ENCODE measurements around the gene KLHL5.

KLHL5 gene

GRCh38 chr4:39062094-39062769, at the start of gene KLHL5:
TSS of gene KLHL5 (plus strand) at chr4:39062232. CDS start at chr4:39062653, 421 bp downstream.
- H3K4me1 ChIP-seq (ENCODE audit: control insufficient read depth, insufficient read depth, low read length) = peaks cover 1% of the 10 kb centered on the region; the same call in 1 of the 2 replicates
- DNase-seq (ENCODE audit: low read depth, low spot score) = peak; percentile 29
- H3K36me3 ChIP-seq (ENCODE audit: control insufficient read depth, insufficient read depth, low read length) = no peaks in the 10 kb centered on the region
- H3K4me3 ChIP-seq (ENCODE audit: low read length) = no peak within 1 kb of the TSS
- H3K27me3 ChIP-seq (ENCODE audit: control insufficient read depth, insufficient read depth, low read length) = no peaks in the 10 kb centered on the region
- no CpG with 5 or more reads among the region's 7 CpGs for WGBS (ENCODE audit: insufficient coverage, insufficient read length)
- H3K27ac ChIP-seq (ENCODE audit: low read length) = no peak within 1 kb of the TSS
- no peaks in the 10 kb centered on the region for H3K9me3 ChIP-seq (ENCODE audit: control insufficient read depth, insufficient read depth, low read length)

DNA sequence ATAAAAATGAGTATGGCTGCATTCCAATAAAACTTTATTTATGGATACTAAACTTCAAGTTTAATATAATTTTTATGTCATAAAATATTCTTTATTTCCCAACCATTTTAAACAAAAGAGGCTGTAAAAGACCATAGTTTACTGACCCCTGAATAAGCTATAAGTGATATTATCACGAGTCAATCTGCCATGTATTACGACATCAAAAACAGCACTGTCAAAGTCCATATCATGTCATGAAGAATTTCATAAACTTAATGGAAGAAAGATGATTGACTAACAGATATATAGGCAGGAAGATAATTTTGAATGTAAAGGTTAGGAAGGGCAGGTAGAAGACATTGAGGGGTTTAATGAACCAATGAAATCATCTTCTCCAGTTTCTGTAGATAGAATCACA, 48.0 kb upstream of the KLHL5 start:
- H3K36me3 ChIP-seq (ENCODE audit: control insufficient read depth, insufficient read depth, low read length) = no peaks in the 10 kb centered on the region
- no CpG with 5 or more reads among the region's 2 CpGs for WGBS (ENCODE audit: insufficient coverage, insufficient read length)
- no peaks in the 10 kb centered on the region for H3K9me3 ChIP-seq (ENCODE audit: control insufficient read depth, insufficient read depth, low read length)
- H3K27ac ChIP-seq (ENCODE audit: low read length) = no peak overlapping the region
- no peaks in the 10 kb centered on the region for H3K27me3 ChIP-seq (ENCODE audit: control insufficient read depth, insufficient read depth, low read length)
- no peaks in the 10 kb centered on the region for H3K4me1 ChIP-seq (ENCODE audit: control insufficient read depth, insufficient read depth, low read length)
- H3K4me3 ChIP-seq (ENCODE audit: low read length) = no peak overlapping the region
- DNase-seq (ENCODE audit: low read depth, low spot score) = no peak

DNA sequence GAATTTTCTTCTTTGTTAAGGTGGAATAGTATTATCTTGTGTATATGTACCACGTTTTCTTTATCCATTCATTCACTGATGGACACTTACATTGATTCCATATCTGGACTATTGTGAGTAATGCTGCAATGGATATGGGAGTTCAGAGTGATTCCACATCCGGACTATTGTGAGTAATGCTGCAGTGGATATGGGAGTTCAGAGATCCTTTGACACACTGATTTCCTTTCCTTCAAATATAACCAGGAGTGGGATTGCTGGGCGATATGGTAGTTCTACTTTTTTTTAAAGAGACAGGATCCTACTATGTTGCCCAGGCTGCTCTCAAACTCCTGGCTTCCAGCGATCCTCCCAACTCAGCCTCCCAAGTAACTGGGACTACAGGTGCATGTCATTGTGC, 41.9 kb upstream of the KLHL5 start:
- H3K36me3 ChIP-seq (ENCODE audit: control insufficient read depth, insufficient read depth, low read length) = no peaks in the 10 kb centered on the region
- H3K27me3 ChIP-seq (ENCODE audit: control insufficient read depth, insufficient read depth, low read length) = no peaks in the 10 kb centered on the region
- no peak overlapping the region for H3K4me3 ChIP-seq (ENCODE audit: low read length)
- WGBS (ENCODE audit: insufficient coverage, insufficient read length) = no CpG with 5 or more reads among the region's 4 CpGs
- H3K27ac ChIP-seq (ENCODE audit: low read length) = no peak overlapping the region
- no peaks in the 10 kb centered on the region for H3K9me3 ChIP-seq (ENCODE audit: control insufficient read depth, insufficient read depth, low read length)
- H3K4me1 ChIP-seq (ENCODE audit: control insufficient read depth, insufficient read depth, low read length) = no peaks in the 10 kb centered on the region
- DNase-seq (ENCODE audit: low read depth, low spot score) = no peak

DNA sequence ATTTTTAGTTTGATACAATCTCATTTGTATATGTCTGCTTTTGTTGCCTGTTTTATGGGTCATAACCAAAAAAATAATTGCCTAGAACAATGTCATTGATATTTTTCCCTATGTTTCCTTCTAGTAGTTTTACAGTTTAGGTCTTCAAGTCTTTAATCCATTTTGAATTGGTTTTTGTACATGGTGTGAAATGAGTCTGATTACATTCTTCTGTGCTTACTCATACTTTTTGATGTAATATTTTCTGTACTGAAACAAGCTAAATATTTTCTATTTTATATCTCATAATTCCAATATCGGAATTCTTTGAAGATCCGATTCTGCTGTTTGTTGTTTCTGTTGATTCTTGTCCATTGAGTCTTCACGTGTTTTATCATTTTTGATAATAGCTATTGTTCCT, 40.4 kb upstream of the KLHL5 start:
- no CpG with 5 or more reads among the region's 3 CpGs for WGBS (ENCODE audit: insufficient coverage, insufficient read length)

DNA sequence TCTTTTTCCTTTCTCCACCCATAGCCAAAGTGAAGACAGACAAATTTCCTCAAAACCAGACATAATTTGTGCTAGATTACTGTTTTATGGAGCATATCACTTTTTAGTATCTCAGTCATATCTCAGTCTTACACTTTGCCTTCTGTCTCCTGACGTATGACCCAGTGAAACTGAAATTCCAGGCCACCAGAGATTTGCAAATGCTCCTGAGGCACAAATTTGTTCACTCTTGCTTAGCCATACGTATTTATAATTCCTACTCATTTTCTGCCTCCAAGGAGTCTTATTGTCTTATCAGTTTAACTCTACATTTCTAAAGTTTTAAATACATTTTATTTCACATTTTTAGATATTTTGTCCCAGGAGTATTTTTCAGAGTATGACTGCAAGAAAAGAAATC, 39.8 kb upstream of the KLHL5 start:
- Histone ChIP-seq H3K4me1 (ENCODE audit: control insufficient read depth, insufficient read depth, low read length) (no peaks in the 10 kb centered on the region), H3K36me3 (ENCODE audit: control insufficient read depth, insufficient read depth, low read length) (no peaks in the 10 kb centered on the region), H3K27ac (ENCODE audit: low read length) (no peak overlapping the region), H3K4me3 (ENCODE audit: low read length) (no peak overlapping the region), H3K27me3 (ENCODE audit: control insufficient read depth, insufficient read depth, low read length) (no peaks in the 10 kb centered on the region), H3K9me3 (ENCODE audit: control insufficient read depth, insufficient read depth, low read length) (no peaks in the 10 kb centered on the region)
- no CpG with 5 or more reads among the region's 2 CpGs for WGBS (ENCODE audit: insufficient coverage, insufficient read length)
- no peak for DNase-seq (ENCODE audit: low read depth, low spot score)

More for the DNA sequence above, 40.4 kb upstream of the KLHL5 start:
- no peak for DNase-seq (ENCODE audit: low read depth, low spot score)
- Histone ChIP-seq H3K4me3 (ENCODE audit: low read length) (no peak overlapping the region), H3K9me3 (ENCODE audit: control insufficient read depth, insufficient read depth, low read length) (no peaks in the 10 kb centered on the region), H3K36me3 (ENCODE audit: control insufficient read depth, insufficient read depth, low read length) (no peaks in the 10 kb centered on the region), H3K27me3 (ENCODE audit: control insufficient read depth, insufficient read depth, low read length) (no peaks in the 10 kb centered on the region), H3K27ac (ENCODE audit: low read length) (no peak overlapping the region), H3K4me1 (ENCODE audit: control insufficient read depth, insufficient read depth, low read length) (no peaks in the 10 kb centered on the region)

DNA sequence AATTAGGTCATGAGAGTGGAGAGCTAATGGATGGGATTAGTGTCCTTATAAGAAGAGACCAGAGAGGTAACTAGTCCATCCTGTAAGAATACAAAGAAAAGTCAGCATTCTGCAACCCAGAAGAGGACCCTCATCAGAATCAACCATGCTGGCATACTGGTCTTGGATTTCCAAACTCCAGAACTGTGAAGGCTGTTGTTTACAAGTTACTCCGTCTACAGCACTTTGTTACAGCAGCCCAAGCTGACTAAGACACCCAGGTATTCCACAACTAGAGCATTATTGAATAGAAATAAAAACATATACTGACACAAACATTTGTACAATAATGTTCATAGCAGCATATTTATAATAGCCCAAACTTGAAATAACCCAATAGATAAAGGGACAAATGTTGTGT, 39.0 kb upstream of the KLHL5 start:
- H3K27ac ChIP-seq (ENCODE audit: low read length) = no peak overlapping the region
- H3K9me3 ChIP-seq (ENCODE audit: control insufficient read depth, insufficient read depth, low read length) = no peaks in the 10 kb centered on the region
- no peaks in the 10 kb centered on the region for H3K36me3 ChIP-seq (ENCODE audit: control insufficient read depth, insufficient read depth, low read length)
- no CpG with 5 or more reads among the region's 1 CpG for WGBS (ENCODE audit: insufficient coverage, insufficient read length)
- no peak for DNase-seq (ENCODE audit: low read depth, low spot score)
- H3K4me3 ChIP-seq (ENCODE audit: low read length) = no peak overlapping the region
- no peaks in the 10 kb centered on the region for H3K27me3 ChIP-seq (ENCODE audit: control insufficient read depth, insufficient read depth, low read length)
- no peaks in the 10 kb centered on the region for H3K4me1 ChIP-seq (ENCODE audit: control insufficient read depth, insufficient read depth, low read length)

- H3K27ac ChIP-seq (ENCODE audit: low read length) = no peak overlapping the region
- H3K36me3 ChIP-seq (ENCODE audit: control insufficient read depth, insufficient read depth, low read length) = no peaks in the 10 kb centered on the region
- no peaks in the 10 kb centered on the region for H3K9me3 ChIP-seq (ENCODE audit: control insufficient read depth, insufficient read depth, low read length)
- H3K4me1 ChIP-seq (ENCODE audit: control insufficient read depth, insufficient read depth, low read length) = no peaks in the 10 kb centered on the region
- DNase-seq (ENCODE audit: low read depth, low spot score) = no peak
- no peak overlapping the region for H3K4me3 ChIP-seq (ENCODE audit: low read length)
- H3K27me3 ChIP-seq (ENCODE audit: control insufficient read depth, insufficient read depth, low read length) = no peaks in the 10 kb centered on the region
- WGBS (ENCODE audit: insufficient coverage, insufficient read length) = 100% methylated on average over 1 of the region's 3 CpGs
Measured at GRCh38 chr4:39024311-39024865, 37.6 kb upstream of the KLHL5 start.

DNA sequence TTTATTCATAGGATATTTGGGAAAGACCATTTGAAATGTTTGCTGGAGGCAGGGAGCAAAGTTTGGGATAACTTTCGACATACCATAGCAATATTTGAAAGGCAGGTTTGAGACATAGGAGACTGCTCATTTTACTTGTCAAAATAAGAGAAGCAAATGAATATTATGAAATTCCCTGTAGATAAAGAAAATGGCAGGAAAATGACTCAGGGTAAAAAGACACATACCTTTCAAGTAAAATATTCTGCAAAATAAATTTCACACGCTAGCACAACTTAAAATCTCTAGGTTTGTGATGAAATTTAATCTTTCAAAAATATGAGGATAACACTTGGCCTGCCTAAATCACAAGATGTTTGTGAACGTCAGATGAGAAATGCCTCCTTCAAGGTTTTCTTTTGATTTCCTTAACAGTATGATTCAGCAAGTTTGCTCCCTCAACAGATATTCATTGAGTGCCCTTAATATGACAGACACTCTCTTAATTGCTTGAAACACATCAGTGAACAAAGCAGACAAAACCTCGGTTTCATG, 36.4 kb upstream of the KLHL5 start:
- no peak overlapping the region for H3K27ac ChIP-seq (ENCODE audit: low read length)
- no peaks in the 10 kb centered on the region for H3K4me1 ChIP-seq (ENCODE audit: control insufficient read depth, insufficient read depth, low read length)
- no peak overlapping the region for H3K4me3 ChIP-seq (ENCODE audit: low read length)
- H3K27me3 ChIP-seq (ENCODE audit: control insufficient read depth, insufficient read depth, low read length) = no peaks in the 10 kb centered on the region
- WGBS (ENCODE audit: insufficient coverage, insufficient read length) = no CpG with 5 or more reads among the region's 4 CpGs
- no peaks in the 10 kb centered on the region for H3K36me3 ChIP-seq (ENCODE audit: control insufficient read depth, insufficient read depth, low read length)
- no peak for DNase-seq (ENCODE audit: low read depth, low spot score)
- no peaks in the 10 kb centered on the region for H3K9me3 ChIP-seq (ENCODE audit: control insufficient read depth, insufficient read depth, low read length)

DNA sequence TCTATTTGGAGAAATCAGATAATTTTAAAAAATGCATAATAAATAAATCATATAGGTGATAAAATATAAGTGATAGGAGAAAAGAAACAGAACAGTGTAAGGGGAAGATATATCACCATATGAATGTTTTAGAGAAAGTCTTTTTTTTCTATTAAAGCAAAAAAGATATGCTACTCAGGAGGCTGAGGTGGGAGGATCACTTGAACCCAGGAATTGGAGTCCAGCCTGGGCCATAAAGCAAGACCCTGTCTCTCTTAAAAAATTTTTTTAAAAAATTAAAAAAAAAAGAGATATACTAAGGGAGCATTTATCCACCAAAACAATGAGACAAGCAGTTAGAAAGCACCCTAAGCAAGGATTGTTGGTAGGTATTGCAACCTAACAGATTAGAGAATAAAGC, 35.9 kb upstream of the KLHL5 start:
- DNase-seq (ENCODE audit: low read depth, low spot score) = no peak

GRCh38 chr4:39029752-39030694, 32.0 kb upstream of the KLHL5 start:
- Histone ChIP-seq H3K4me3 (ENCODE audit: low read length) (no peak overlapping the region), H3K9me3 (ENCODE audit: control insufficient read depth, insufficient read depth, low read length) (no peaks in the 10 kb centered on the region), H3K36me3 (ENCODE audit: control insufficient read depth, insufficient read depth, low read length) (no peaks in the 10 kb centered on the region), H3K4me1 (ENCODE audit: control insufficient read depth, insufficient read depth, low read length) (no peaks in the 10 kb centered on the region), H3K27me3 (ENCODE audit: control insufficient read depth, insufficient read depth, low read length) (no peaks in the 10 kb centered on the region), H3K27ac (ENCODE audit: low read length) (no peak overlapping the region)
- DNase-seq (ENCODE audit: low read depth, low spot score) = no peak

More for the DNA sequence above, 35.9 kb upstream of the KLHL5 start:
- H3K27ac ChIP-seq (ENCODE audit: low read length) = no peak overlapping the region
- H3K36me3 ChIP-seq (ENCODE audit: control insufficient read depth, insufficient read depth, low read length) = no peaks in the 10 kb centered on the region
- H3K9me3 ChIP-seq (ENCODE audit: control insufficient read depth, insufficient read depth, low read length) = no peaks in the 10 kb centered on the region
- no peaks in the 10 kb centered on the region for H3K27me3 ChIP-seq (ENCODE audit: control insufficient read depth, insufficient read depth, low read length)
- H3K4me3 ChIP-seq (ENCODE audit: low read length) = no peak overlapping the region
- H3K4me1 ChIP-seq (ENCODE audit: control insufficient read depth, insufficient read depth, low read length) = no peaks in the 10 kb centered on the region

Data from iPS DF 6.9 (cell line).